Activated naive CD4-positive, alpha-beta T cell treated with anti-CD3 and anti-CD28 coated beads, Interleukin-2, amount 50 U/mL, for 24 hours (primary cell): ENCODE measurements around the gene CDC5L.
"Not testable (repeated sequence)": the region's sequence is repeated elsewhere in the genome, so short reads cannot be mapped to it uniquely, and the experiment has no call there.

Source experiments
- H3K27ac Mint-ChIP-seq: one replicate; pipeline ENCODE4 v1.8.0; 2021; ENCODE audit warnings: mild to moderate bottlenecking, mixed read lengths
- H3K27me3 Mint-ChIP-seq: one replicate; pipeline ENCODE4 v1.8.0; 2021; ENCODE audit warnings: mixed read lengths
- H3K36me3 Mint-ChIP-seq: one replicate; pipeline ENCODE4 v1.8.0; 2021; ENCODE audit warnings: mixed read lengths
- H3K4me1 Mint-ChIP-seq: one replicate; pipeline ENCODE4 v1.8.0; 2021; ENCODE audit warnings: mixed read lengths
- H3K4me3 Mint-ChIP-seq: one replicate; pipeline ENCODE4 v1.8.0; 2021; ENCODE audit warnings: mild to moderate bottlenecking, mixed read lengths
- H3K9me3 Mint-ChIP-seq: one replicate; pipeline ENCODE4 v1.8.0; 2021; ENCODE audit warnings: mixed read lengths

The CDC5L gene

GRCh38 chr6:44425951-44426350, 38.4 kb downstream of the CDC5L start:
- Mint-ChIP-seq H3K36me3 (peaks cover 14% of the 10 kb centered on the region), H3K9me3 (no peaks in the 10 kb centered on the region), H3K4me3 (no peak overlapping the region), H3K4me1 (peaks cover under 1% of the 10 kb centered on the region), H3K27me3 (no peaks in the 10 kb centered on the region), H3K27ac (no peak overlapping the region)

- no peak overlapping the region for H3K27ac Mint-ChIP-seq
- H3K4me3 Mint-ChIP-seq: no peak overlapping the region
- H3K36me3 Mint-ChIP-seq: peaks cover 14% of the 10 kb centered on the region
- H3K9me3 Mint-ChIP-seq: no peaks in the 10 kb centered on the region
- peaks cover 11% of the 10 kb centered on the region for H3K4me1 Mint-ChIP-seq
- no peaks in the 10 kb centered on the region for H3K27me3 Mint-ChIP-seq
Measured at GRCh38 chr6:44428682-44429081, 41.2 kb downstream of the CDC5L start.

- H3K27me3 Mint-ChIP-seq: no peaks in the 10 kb centered on the region
- peaks cover 14% of the 10 kb centered on the region for H3K36me3 Mint-ChIP-seq
- no peak overlapping the region for H3K27ac Mint-ChIP-seq
- peaks cover 12% of the 10 kb centered on the region for H3K4me1 Mint-ChIP-seq
- H3K9me3 Mint-ChIP-seq: no peaks in the 10 kb centered on the region
- no peak overlapping the region for H3K4me3 Mint-ChIP-seq
Measured at GRCh38 chr6:44430326-44430725, 42.8 kb downstream of the CDC5L start.

- Mint-ChIP-seq H3K9me3 (no peaks in the 10 kb centered on the region), H3K27ac (no peak overlapping the region), H3K27me3 (no peaks in the 10 kb centered on the region), H3K4me1 (peaks cover 16% of the 10 kb centered on the region), H3K4me3 (no peak overlapping the region), H3K36me3 (peaks cover 11% of the 10 kb centered on the region)
Measured at GRCh38 chr6:44431118-44431725, 43.7 kb downstream of the CDC5L start.

GRCh38 chr6:44432227-44432626, 44.7 kb downstream of the CDC5L start:
- Mint-ChIP-seq H3K9me3 (no peaks in the 10 kb centered on the region), H3K27ac (no peak overlapping the region), H3K4me1 (peaks cover 22% of the 10 kb centered on the region), H3K4me3 (no peak overlapping the region), H3K27me3 (no peaks in the 10 kb centered on the region), H3K36me3 (peaks cover 11% of the 10 kb centered on the region)

- Mint-ChIP-seq H3K27me3 (no peaks in the 10 kb centered on the region), H3K4me3 (no peak overlapping the region), H3K4me1 (peaks cover 22% of the 10 kb centered on the region), H3K27ac (no peak overlapping the region), H3K36me3 (peaks cover 11% of the 10 kb centered on the region), H3K9me3 (no peaks in the 10 kb centered on the region)
Measured at GRCh38 chr6:44432726-44433125, 45.2 kb downstream of the CDC5L start.

- Mint-ChIP-seq H3K4me1 (peaks cover 26% of the 10 kb centered on the region), H3K27me3 (no peaks in the 10 kb centered on the region), H3K27ac (no peak overlapping the region), H3K9me3 (no peaks in the 10 kb centered on the region), H3K36me3 (peaks cover 19% of the 10 kb centered on the region), H3K4me3 (no peak overlapping the region)
Measured at GRCh38 chr6:44435500-44435899, 48.0 kb downstream of the CDC5L start.

GRCh38 chr6:44438827-44439226, 51.3 kb downstream of the CDC5L start:
- Mint-ChIP-seq H3K4me3 (no peak overlapping the region), H3K36me3 (peaks cover 37% of the 10 kb centered on the region), H3K9me3 (peaks cover 7% of the 10 kb centered on the region), H3K4me1 (peaks cover 22% of the 10 kb centered on the region), H3K27me3 (no peaks in the 10 kb centered on the region), H3K27ac (no peak overlapping the region)

- Mint-ChIP-seq H3K4me3 (no peak overlapping the region), H3K36me3 (peaks cover 42% of the 10 kb centered on the region)
Measured at GRCh38 chr6:44439270-44440045, 52.0 kb downstream of the CDC5L start.

GRCh38 chr6:44441091-44441855, 53.8 kb downstream of the CDC5L start:
- Mint-ChIP-seq H3K27me3 (no peaks in the 10 kb centered on the region), H3K4me1 (peaks cover 19% of the 10 kb centered on the region), H3K27ac (no peak overlapping the region), H3K4me3 (no peak overlapping the region), H3K9me3 (peaks cover 7% of the 10 kb centered on the region), H3K36me3 (peaks cover 46% of the 10 kb centered on the region)

More at GRCh38 chr6:44439270-44440045, 52.0 kb downstream of the CDC5L start:
- Mint-ChIP-seq H3K4me1 (peaks cover 22% of the 10 kb centered on the region), H3K27me3 (no peaks in the 10 kb centered on the region), H3K27ac (no peak overlapping the region), H3K9me3 (peaks cover 7% of the 10 kb centered on the region)

GRCh38 chr6:44442236-44442635, 54.7 kb downstream of the CDC5L start:
- H3K9me3 Mint-ChIP-seq: peaks cover 7% of the 10 kb centered on the region
- no peak overlapping the region for H3K4me3 Mint-ChIP-seq
- H3K36me3 Mint-ChIP-seq: peaks cover 45% of the 10 kb centered on the region
- no peaks in the 10 kb centered on the region for H3K27me3 Mint-ChIP-seq
- no peak overlapping the region for H3K27ac Mint-ChIP-seq
- H3K4me1 Mint-ChIP-seq: peaks cover 13% of the 10 kb centered on the region

- Mint-ChIP-seq H3K27ac (peak overlapping the region; percentile 59), H3K4me3 (no peak overlapping the region), H3K9me3 (peaks cover 7% of the 10 kb centered on the region), H3K36me3 (peaks cover 47% of the 10 kb centered on the region), H3K27me3 (no peaks in the 10 kb centered on the region), H3K4me1 (peaks cover 13% of the 10 kb centered on the region)
Measured at GRCh38 chr6:44442833-44443444, 55.4 kb downstream of the CDC5L start.

- H3K9me3 Mint-ChIP-seq: peaks cover 7% of the 10 kb centered on the region
- no peak overlapping the region for H3K4me3 Mint-ChIP-seq
- no peak overlapping the region for H3K27ac Mint-ChIP-seq
- H3K27me3 Mint-ChIP-seq: no peaks in the 10 kb centered on the region
- H3K4me1 Mint-ChIP-seq: peaks cover 8% of the 10 kb centered on the region
- peaks cover 38% of the 10 kb centered on the region for H3K36me3 Mint-ChIP-seq
Measured at GRCh38 chr6:44444853-44445252, 57.3 kb downstream of the CDC5L start.

GRCh38 chr6:44446626-44447300, 59.3 kb downstream of the CDC5L start:
- peaks cover 4% of the 10 kb centered on the region for H3K4me1 Mint-ChIP-seq
- no peaks in the 10 kb centered on the region for H3K27me3 Mint-ChIP-seq
- H3K4me3 Mint-ChIP-seq: no peak overlapping the region
- H3K9me3 Mint-ChIP-seq: peaks cover 7% of the 10 kb centered on the region
- H3K27ac Mint-ChIP-seq: no peak overlapping the region
- H3K36me3 Mint-ChIP-seq: peaks cover 29% of the 10 kb centered on the region

GRCh38 chr6:44449181-44449580, 61.7 kb downstream of the CDC5L start:
- H3K27me3 Mint-ChIP-seq, H3K4me1 Mint-ChIP-seq, H3K27ac Mint-ChIP-seq, H3K4me3 Mint-ChIP-seq, H3K9me3 Mint-ChIP-seq: not testable (repeated sequence)
- peaks cover 11% of the 10 kb centered on the region for H3K36me3 Mint-ChIP-seq
